SK-N-SH (cell line): ENCODE measurements around the gene LARP1. TPM values are rescaled to one million over a fixed set of nuclear protein-coding genes. Genes with fewer than 3 reads are reported as not detected.
A peak's percentile ranks its signal among the peaks of the same experiment; 100 is the strongest.

Experiments
- CTCF ChIA-PET: fragments of 300-600, 350-600 bp; formaldehyde crosslinking; extraction: SDS; loops from one replicate; lab custom pipeline; 2021; lab: Yijun Ruan, JAX
- POLR2A ChIA-PET: fragments of 350-600 bp; sonication (Branson Sonifier 250); formaldehyde crosslinking; extraction: SDS; loops from one replicate; lab custom pipeline; 2020; ENCODE audit warnings: antibody characterized with exemption, inconsistent platforms; lab: Yijun Ruan, JAX
- DNase-seq: peaks from one replicate; pipeline ENCODE4 v3.0.0; 2012
- H2AFZ ChIP-seq: fragments of 200-600 bp; sonication (generic); 2 replicates; pipeline ENCODE4 v1.8.1; 2016; ENCODE audit warnings: antibody characterized with exemption, mild to moderate bottlenecking, low read depth
- H3F3A ChIP-seq: fragments of 200-600 bp; sonication (generic); replicated peaks from 2 replicates; pipeline ENCODE3; 2016; ENCODE audit warnings: antibody characterized with exemption, mild to moderate bottlenecking; ENCODE audit not compliant: insufficient read depth
- H3K27ac ChIP-seq, 2 experiments: fragments of 200-500 bp in 1 of 2; fragments of 200-600 bp in 1 of 2; sonication (Bioruptor generic) in 1 of 2; sonication (generic), shearing (Covaris generic) in 1 of 2; 2 replicates each; pipeline versions ENCODE4 v1.5.1 to v1.6.1; 2014 to 2016; ENCODE audit warnings: low read depth in 2 of 2, inconsistent platforms in 1 of 2, low read length in 1 of 2, mild to moderate bottlenecking in 1 of 2, mixed read lengths in 1 of 2
- H3K27me3 ChIP-seq: fragments of 200-600 bp; sonication (generic), shearing (Covaris generic); 2 replicates; pipeline ENCODE4 v1.6.1; 2016; ENCODE audit warnings: mixed run types; ENCODE audit not compliant: insufficient read depth
- H3K36me3 ChIP-seq, 2 experiments: fragments of 200-500 bp in 1 of 2; fragments of 200-600 bp in 1 of 2; sonication (Bioruptor generic) in 1 of 2; sonication (generic) in 1 of 2; replicated peaks in 1 of 2; 2 replicates each; pipeline versions ENCODE3 to v1.5.1; 2014 to 2016; ENCODE audit warnings: low read length in 1 of 2, mild to moderate bottlenecking in 1 of 2; ENCODE audit not compliant: insufficient read depth in 2 of 2, control insufficient read depth in 1 of 2
- H3K4me1 ChIP-seq, 2 experiments: fragments of 200-500 bp in 1 of 2; fragments of 200-600 bp in 1 of 2; sonication (Bioruptor generic) in 1 of 2; sonication (generic), shearing (Covaris generic) in 1 of 2; 2 replicates each; pipeline versions ENCODE4 v1.5.1 to v1.6.1; 2014 to 2016; ENCODE audit warnings: low read depth in 1 of 2, low read length in 1 of 2, mixed run types in 1 of 2; ENCODE audit not compliant: insufficient read depth in 2 of 2, control insufficient read depth in 1 of 2
- H3K4me2 ChIP-seq: fragments of 200-600 bp; sonication (generic), shearing (Covaris generic); 2 replicates; pipeline ENCODE4 v1.6.1; 2017; ENCODE audit warnings: mixed run types
- H3K4me3 ChIP-seq, 2 experiments: fragments of 200-500 bp in 1 of 2; fragments of 200-600 bp in 1 of 2; sonication (Bioruptor generic) in 1 of 2; sonication (generic), shearing (Covaris generic) in 1 of 2; 2 replicates each; pipeline versions ENCODE4 v1.5.1 to v1.8.1; 2014 to 2016; ENCODE audit warnings: low read depth in 2 of 2, inconsistent platforms in 1 of 2, low read length in 1 of 2, mild to moderate bottlenecking in 1 of 2, mixed read lengths in 1 of 2, moderate library complexity in 1 of 2
- H3K79me2 ChIP-seq: fragments of 200-600 bp; sonication (generic); 2 replicates; pipeline ENCODE4 v1.8.1; 2017; ENCODE audit warnings: mild to moderate bottlenecking; ENCODE audit not compliant: insufficient read depth
- H3K9ac ChIP-seq: fragments of 200-600 bp; sonication (generic); 2 replicates; pipeline ENCODE4 v1.6.1; 2017; ENCODE audit warnings: mixed run types
- H3K9me2 ChIP-seq: fragments of 200-600 bp; sonication (generic); 2 replicates; pipeline ENCODE4 v1.6.1; 2017; ENCODE audit warnings: mixed run types
- H3K9me3 ChIP-seq: fragments of 200-600 bp; sonication (generic); 2 replicates; pipeline ENCODE4 v1.6.1; 2017; ENCODE audit warnings: mixed run types, mild to moderate bottlenecking, moderate library complexity
- H4K20me1 ChIP-seq: fragments of 200-600 bp; sonication (generic); 2 replicates; pipeline ENCODE4 v1.6.1; 2017; ENCODE audit warnings: mild to moderate bottlenecking, mixed run types; ENCODE audit not compliant: insufficient read depth
- FOXJ3 ChIP-seq: sonication (generic); formaldehyde crosslinking; IDR thresholded peaks from 2 replicates; pipeline ENCODE4 v1.5.1; 2020; ENCODE audit warnings: mild to moderate bottlenecking, missing genetic modification reagents
- FOXM1 ChIP-seq: IDR thresholded peaks from 2 replicates; pipeline ENCODE4 v1.4.0; 2012; ENCODE audit warnings: low read depth, mild to moderate bottlenecking
- GABPA ChIP-seq: IDR thresholded peaks from 2 replicates; pipeline ENCODE4 v1.4.0; 2012; ENCODE audit warnings: low read depth, mild to moderate bottlenecking
- MEF2A ChIP-seq: IDR thresholded peaks from 2 replicates; pipeline ENCODE4 v1.4.0; 2012; ENCODE audit warnings: low read depth, borderline replicate concordance
- MXI1 ChIP-seq: IDR thresholded peaks from 2 replicates; pipeline ENCODE4 v1.6.1; 2012; ENCODE audit warnings: mild to moderate bottlenecking, low read depth, low read length, improper control_type of control experiment
- NFIC ChIP-seq: IDR thresholded peaks from 2 replicates; pipeline ENCODE4 v1.4.0; 2012; ENCODE audit warnings: borderline replicate concordance
- NRF1 ChIP-seq: IDR thresholded peaks from 2 replicates; pipeline ENCODE4 v1.6.1; 2012; ENCODE audit warnings: low read depth, mild to moderate bottlenecking, low read length
- POLR2AphosphoS5 ChIP-seq: IDR thresholded peaks from 2 replicates; pipeline ENCODE4 v1.6.1; 2012; ENCODE audit warnings: low read depth, low read length
- RAD21 ChIP-seq: IDR thresholded peaks from 2 replicates; pipeline ENCODE4 v1.6.1; 2012; ENCODE audit warnings: mild to moderate bottlenecking, low read length
- RFX5 ChIP-seq: IDR thresholded peaks from 2 replicates; pipeline ENCODE4 v1.6.1; 2012; ENCODE audit warnings: mild to moderate bottlenecking, improper control_type of control experiment, low read length
- TAF1 ChIP-seq: IDR thresholded peaks from 2 replicates; pipeline ENCODE4 v1.6.1; 2012; ENCODE audit warnings: low read depth, mild to moderate bottlenecking, low read length, moderate library complexity, borderline replicate concordance
- TEAD4 ChIP-seq: IDR thresholded peaks from 2 replicates; pipeline ENCODE4 v1.4.0; 2012; ENCODE audit warnings: mild to moderate bottlenecking, borderline replicate concordance; ENCODE audit not compliant: insufficient read depth
- WGBS: methylation state at CpG from one replicate; pipeline ENCODE4 v1.1.6; 2017; ENCODE audit warnings: low lambda C conversion rate; 5-methylcytosine and 5-hydroxymethylcytosine counted together
- polyA plus RNA-seq, 3 experiments: library from polyadenylated mRNA; depleted of rRNA; stranded (reverse); fragments of >200 nt; gene quantifications; 2 replicates each; pipeline ENCODE4 v1.2.3, GENCODE V29; 2012
- TF ChIP-seq, protein P1 (sequence below): fragments of 150-350 bp; IDR thresholded peaks from 2 replicates; pipeline ENCODE4 v1.6.1; 2017; ENCODE audit warnings: antibody characterized with exemption, low read length, low read depth, borderline replicate concordance
- TF ChIP-seq, protein P2 (sequence below): IDR thresholded peaks from 2 replicates; pipeline ENCODE4; 2012
- TF ChIP-seq, protein P3 (sequence below): fragments of 150-350 bp; IDR thresholded peaks from 2 replicates; pipeline ENCODE4 v1.6.1; 2016; ENCODE audit warnings: mild to moderate bottlenecking, low read depth, low read length

Gene LARP1
- polyA plus RNA-seq, 1 of the 3 experiments (the other 2 are of a cell fraction): 57.4 TPM

DNA sequence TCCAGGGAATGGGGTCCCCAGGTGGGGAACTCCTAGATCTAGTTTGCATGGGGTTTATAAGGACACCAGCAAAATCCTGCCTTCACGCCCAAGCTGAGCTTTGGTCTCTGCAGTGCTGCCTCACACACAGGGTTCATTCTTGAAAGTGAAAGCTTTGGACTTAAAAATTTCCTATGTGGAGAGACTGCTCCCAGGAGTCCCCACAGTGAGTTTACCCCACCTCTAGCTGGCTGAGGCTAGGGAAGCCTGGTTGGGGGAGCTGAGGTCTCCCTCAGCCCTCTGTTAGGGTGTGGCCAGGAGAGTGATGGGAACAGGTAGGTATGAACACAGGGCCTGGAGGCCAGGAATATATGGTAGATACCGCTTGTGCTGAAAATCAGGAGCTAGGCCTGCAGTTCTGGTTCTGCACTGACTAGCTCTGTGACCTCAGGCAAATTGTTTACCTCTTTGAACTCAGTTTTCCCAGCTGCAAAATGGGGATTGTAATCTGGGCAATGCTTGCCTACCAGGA lies 41.5 kb upstream of the LARP1 start:
- H2AFZ ChIP-seq: no peak overlapping the region; the same call in 1 of the 2 replicates
- POLR2A ChIA-PET: no interaction called here
- H4K20me1 ChIP-seq: no peaks in the 10 kb centered on the region
- H3K27ac ChIP-seq: no peak overlapping the region
- H3K27me3 ChIP-seq: no peaks in the 10 kb centered on the region
- no peaks in the 10 kb centered on the region for H3F3A ChIP-seq
- CTCF ChIA-PET: interaction anchor here (0.6 to 1.7 kb wide), 4 partner anchors 12 to 1835 kb away, joined by 3 to 6 read pairs (median 3); no protein-coding TSS in a partner anchor
- H3K4me2 ChIP-seq: peak overlapping the region; percentile 26
- no peaks in the 10 kb centered on the region for H3K36me3 ChIP-seq
- peaks cover 10 to 16% of the 10 kb centered on the region in 2 experiments; a peak in 3 of 4 replicates for H3K4me1 ChIP-seq
- no peaks in the 10 kb centered on the region for H3K9me3 ChIP-seq
- no peak for TF ChIP-seq FOXJ3 (CRISPR knock-in tag)
- no peak for TF ChIP-seq NFIC
- TF ChIP-seq, protein P1, sequence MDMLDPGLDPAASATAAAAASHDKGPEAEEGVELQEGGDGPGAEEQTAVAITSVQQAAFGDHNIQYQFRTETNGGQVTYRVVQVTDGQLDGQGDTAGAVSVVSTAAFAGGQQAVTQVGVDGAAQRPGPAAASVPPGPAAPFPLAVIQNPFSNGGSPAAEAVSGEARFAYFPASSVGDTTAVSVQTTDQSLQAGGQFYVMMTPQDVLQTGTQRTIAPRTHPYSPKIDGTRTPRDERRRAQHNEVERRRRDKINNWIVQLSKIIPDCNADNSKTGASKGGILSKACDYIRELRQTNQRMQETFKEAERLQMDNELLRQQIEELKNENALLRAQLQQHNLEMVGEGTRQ: no peak
- TF ChIP-seq, protein P2, sequence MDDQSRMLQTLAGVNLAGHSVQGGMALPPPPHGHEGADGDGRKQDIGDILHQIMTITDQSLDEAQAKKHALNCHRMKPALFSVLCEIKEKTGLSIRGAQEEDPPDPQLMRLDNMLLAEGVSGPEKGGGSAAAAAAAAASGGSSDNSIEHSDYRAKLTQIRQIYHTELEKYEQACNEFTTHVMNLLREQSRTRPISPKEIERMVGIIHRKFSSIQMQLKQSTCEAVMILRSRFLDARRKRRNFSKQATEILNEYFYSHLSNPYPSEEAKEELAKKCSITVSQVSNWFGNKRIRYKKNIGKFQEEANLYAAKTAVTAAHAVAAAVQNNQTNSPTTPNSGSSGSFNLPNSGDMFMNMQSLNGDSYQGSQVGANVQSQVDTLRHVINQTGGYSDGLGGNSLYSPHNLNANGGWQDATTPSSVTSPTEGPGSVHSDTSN: no peak
- no peak for TF ChIP-seq GABPA
- TF ChIP-seq MEF2A: no peak
- no peak for TF ChIP-seq NRF1
- no peak for TF ChIP-seq MXI1
- TF ChIP-seq TEAD4: no peak
- TF ChIP-seq TAF1: no peak
- no peak for TF ChIP-seq RAD21
- TF ChIP-seq, all 33 proteins: peak for 0
- H3K9me2 ChIP-seq: no peaks in the 10 kb centered on the region
- H3K9ac ChIP-seq: no peak overlapping the region; the same call in 1 of the 2 replicates
- no CpG with 5 or more reads among the region's 2 CpGs for WGBS
- DNase-seq: no peak
- no peaks in the 10 kb centered on the region for H3K79me2 ChIP-seq
- no peak overlapping the region for H3K4me3 ChIP-seq

DNA sequence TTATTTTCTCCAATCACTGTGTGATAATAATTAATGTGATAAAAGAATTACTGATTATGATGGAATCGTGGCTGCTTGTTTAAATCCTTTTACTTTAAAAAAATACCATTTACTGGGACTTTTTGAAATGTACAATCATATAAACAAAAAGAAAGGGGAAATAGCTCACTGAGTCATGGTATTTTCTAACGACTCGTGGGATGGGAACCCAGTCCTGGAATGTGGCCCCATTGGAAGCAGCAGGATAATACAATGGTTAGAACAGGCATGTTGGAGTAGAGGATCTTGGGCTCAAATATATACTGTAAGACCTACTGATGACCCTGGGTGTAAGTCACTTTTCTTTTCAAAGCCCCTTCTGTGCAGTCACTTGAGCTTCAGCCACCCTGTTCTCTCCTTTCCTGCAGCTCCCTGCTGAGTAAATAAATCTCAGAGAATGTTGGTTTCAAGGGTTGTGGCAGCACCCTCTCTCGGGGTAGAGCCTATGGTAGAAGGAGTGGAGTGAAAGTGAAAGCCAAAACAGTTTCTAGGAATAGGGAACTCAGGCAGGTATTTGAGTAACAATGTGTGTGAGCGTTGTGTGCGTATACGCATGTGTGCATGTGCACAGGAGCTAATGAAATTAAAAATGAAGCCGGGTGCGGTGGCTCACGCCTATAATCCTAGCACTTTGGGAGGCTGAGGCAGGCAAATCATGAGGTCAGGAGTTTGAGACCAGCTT lies 40.8 kb upstream of the LARP1 start:
- POLR2A ChIA-PET: no interaction called here
- Histone ChIP-seq H3K9me2 (no peaks in the 10 kb centered on the region), H3K4me3 (no peak overlapping the region), H3K4me1 (peaks cover 10 to 15% of the 10 kb centered on the region in 2 experiments; a peak in 3 of 4 replicates), H3K27ac (no peak overlapping the region)
- no peak for TF ChIP-seq RFX5
- no peak for TF ChIP-seq FOXM1
- TF ChIP-seq NRF1: no peak
- TF ChIP-seq POLR2AphosphoS5: no peak
- TF ChIP-seq, protein P3, sequence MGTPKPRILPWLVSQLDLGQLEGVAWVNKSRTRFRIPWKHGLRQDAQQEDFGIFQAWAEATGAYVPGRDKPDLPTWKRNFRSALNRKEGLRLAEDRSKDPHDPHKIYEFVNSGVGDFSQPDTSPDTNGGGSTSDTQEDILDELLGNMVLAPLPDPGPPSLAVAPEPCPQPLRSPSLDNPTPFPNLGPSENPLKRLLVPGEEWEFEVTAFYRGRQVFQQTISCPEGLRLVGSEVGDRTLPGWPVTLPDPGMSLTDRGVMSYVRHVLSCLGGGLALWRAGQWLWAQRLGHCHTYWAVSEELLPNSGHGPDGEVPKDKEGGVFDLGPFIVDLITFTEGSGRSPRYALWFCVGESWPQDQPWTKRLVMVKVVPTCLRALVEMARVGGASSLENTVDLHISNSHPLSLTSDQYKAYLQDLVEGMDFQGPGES: no peak
- TF ChIP-seq MXI1: no peak
- TF ChIP-seq, all 33 proteins: peak for 0
- Histone ChIP-seq H3K27me3 (no peaks in the 10 kb centered on the region), H3K9ac (no peak overlapping the region), H3K4me2 (peak overlapping the region; percentile 26; the same call in 1 of the 2 replicates), H3K79me2 (no peaks in the 10 kb centered on the region), H3F3A (no peaks in the 10 kb centered on the region), H3K9me3 (no peaks in the 10 kb centered on the region), H2AFZ (peak overlapping the region; percentile 39; the same call in 1 of the 2 replicates), H4K20me1 (no peaks in the 10 kb centered on the region), H3K36me3 (no peaks in the 10 kb centered on the region)
- WGBS: 74% methylated on average over 10 of the region's 10 CpGs
- no peak for DNase-seq
- CTCF ChIA-PET: interaction anchor here (0.8 to 1.5 kb wide), 2 partner anchors 64 to 143 kb away, joined by 3 read pairs; no protein-coding TSS in a partner anchor
